Hair follicular keratinocyte (primary cell): ENCODE results near the gene BAG3. TPM values are rescaled to one million over a fixed set of nuclear protein-coding genes. Genes with fewer than 3 reads are reported as not detected.

Source experiments
- total RNA-seq: library from RNA; depleted of rRNA; stranded (reverse); fragments of >200 nt; gene quantifications from 2 replicates; pipeline ENCODE4 v1.2.3, GENCODE V29; 2015

Gene BAG3
- total RNA-seq, result 58.0 and 72.6 TPM in 2 replicates

GRCh38 chr10:119650692-119651513, at the start of gene BAG3:
Gene BAG3, plus strand, starts transcription at chr10:119651380. Its CDS starts 296 bp downstream, at chr10:119651676.

GRCh38 chr10:119725828-119726675, 74.9 kb downstream of the BAG3 start, which contains the start of gene INPP5F:
Gene INPP5F, plus strand, starts transcription at chr10:119726050. Its CDS starts 213 bp downstream, at chr10:119726263.

Other genes with a start within 250 kb of the BAG3 start
- gene RGS10, start 108.7 kb upstream of the BAG3 start, total RNA-seq, result 73.3 and 87.4 TPM in 2 replicates
- 45.4 and 45.8 TPM in 2 replicates for gene TIAL1, start 54.4 kb upstream of the BAG3 start, total RNA-seq
- 12.7 and 15.9 TPM in 2 replicates for gene INPP5F, start 74.7 kb downstream of the BAG3 start, total RNA-seq
- 44.1 and 66.6 TPM in 2 replicates for gene MCMBP, start 221.5 kb downstream of the BAG3 start, total RNA-seq
- gene SEC23IP, start 241.3 kb downstream of the BAG3 start, total RNA-seq, result 15.7 and 22.3 TPM in 2 replicates